BE2C (cell line): Measurements from ENCODE around the gene SPRYD4.

Source experiments
- DNase-seq: peaks from one replicate; pipeline ENCODE4 v3.0.0-alpha.2; 2020
- H3K27me3 ChIP-seq: fragments of 250-450 bp; sonication (Bioruptor Pico); 2 replicates; pipeline ENCODE4 v1.5.1; 2020; ENCODE audit warnings: mild to moderate bottlenecking
- H3K36me3 ChIP-seq: fragments of 250-450 bp; sonication (Bioruptor Pico); 2 replicates; pipeline ENCODE4 v1.5.1; 2020; ENCODE audit warnings: mild to moderate bottlenecking
- H3K4me1 ChIP-seq: fragments of 250-450 bp; sonication (Bioruptor Pico); 2 replicates; pipeline ENCODE4 v1.5.1; 2020
- H3K4me3 ChIP-seq: 2 replicates; pipeline ENCODE4 v1.5.1; 2011; ENCODE audit warnings: low read depth, low read length
- H3K9me3 ChIP-seq: fragments of 250-450 bp; sonication (Bioruptor Pico); 2 replicates; pipeline ENCODE4 v1.5.1; 2020
- CTCF ChIP-seq: IDR thresholded peaks from 2 replicates; pipeline ENCODE4 v1.5.1; 2012; ENCODE audit warnings: mild to moderate bottlenecking, low read depth, low read length

The SPRYD4 gene

GRCh38 chr12:56517854-56518253 lies 49.5 kb downstream of the SPRYD4 start:
- Histone ChIP-seq H3K9me3 (no peaks in the 10 kb centered on the region), H3K27me3 (no peaks in the 10 kb centered on the region), H3K4me1 (no peaks in the 10 kb centered on the region; the same call in 1 of the 2 replicates), H3K4me3 (no peak overlapping the region), H3K36me3 (no peaks in the 10 kb centered on the region)
- no peak for DNase-seq
- TF ChIP-seq CTCF: no peak

- H3K36me3 ChIP-seq: no peaks in the 10 kb centered on the region
- TF ChIP-seq CTCF: no peak
- H3K4me1 ChIP-seq: no peaks in the 10 kb centered on the region; the same call in 1 of the 2 replicates
- no peaks in the 10 kb centered on the region for H3K9me3 ChIP-seq
- no peaks in the 10 kb centered on the region for H3K27me3 ChIP-seq
- H3K4me3 ChIP-seq: no peak overlapping the region
- no peak for DNase-seq
Observed at GRCh38 chr12:56518570-56518969, 50.2 kb downstream of the SPRYD4 start.

GRCh38 chr12:56520048-56520447 lies 51.7 kb downstream of the SPRYD4 start:
- TF ChIP-seq CTCF: no peak
- H3K4me1 ChIP-seq: no peaks in the 10 kb centered on the region
- no peaks in the 10 kb centered on the region for H3K9me3 ChIP-seq
- no peak overlapping the region for H3K4me3 ChIP-seq
- no peaks in the 10 kb centered on the region for H3K36me3 ChIP-seq
- no peaks in the 10 kb centered on the region for H3K27me3 ChIP-seq
- no peak for DNase-seq

- no peak overlapping the region for H3K4me3 ChIP-seq
- TF ChIP-seq CTCF: no peak
- H3K9me3 ChIP-seq: no peaks in the 10 kb centered on the region
- H3K27me3 ChIP-seq: no peaks in the 10 kb centered on the region
- H3K36me3 ChIP-seq: no peaks in the 10 kb centered on the region; the same call in 1 of the 2 replicates
- no peak for DNase-seq
- H3K4me1 ChIP-seq: no peaks in the 10 kb centered on the region
Observed at GRCh38 chr12:56520506-56520905, 52.1 kb downstream of the SPRYD4 start.

GRCh38 chr12:56521209-56521589 lies 52.8 kb downstream of the SPRYD4 start:
- Histone ChIP-seq H3K27me3 (no peaks in the 10 kb centered on the region), H3K9me3 (no peaks in the 10 kb centered on the region), H3K4me1 (no peaks in the 10 kb centered on the region), H3K36me3 (no peaks in the 10 kb centered on the region; the same call in 1 of the 2 replicates), H3K4me3 (peak overlapping the region; percentile 67)
- no peak for TF ChIP-seq CTCF
- DNase-seq: no peak

- Histone ChIP-seq H3K9me3 (no peaks in the 10 kb centered on the region), H3K36me3 (no peaks in the 10 kb centered on the region; the same call in 1 of the 2 replicates), H3K4me3 (peak within 1 kb of the TSS; percentile 67), H3K27me3 (no peaks in the 10 kb centered on the region), H3K4me1 (no peaks in the 10 kb centered on the region)
- DNase-seq: peak; percentile 77
- TF ChIP-seq CTCF: no peak
Observed at GRCh38 chr12:56521590-56522371, 53.4 kb downstream of the SPRYD4 start, which contains the start of gene RBMS2. Gene RBMS2 (plus strand): TSS chr12:56521820. CDS start chr12:56522024, 204 bp downstream.
